HG03135 (cell line): ENCODE measurements around the gene HLA-DRA.
A peak's percentile ranks its signal among the peaks of the same experiment; 100 is the strongest.

ENCODE experiments used
- ATAC-seq: cut with Tn5 transposase; IDR thresholded peaks from one replicate; pipeline ENCODE4 v1.9.1; 2021; ENCODE audit warnings: mild to moderate bottlenecking, moderate library complexity; ENCODE audit not compliant: unreplicated experiment

Gene HLA-DRA

GRCh38 chr6:32473376-32474348 is 34.0 kb downstream of the HLA-DRA start:
- peak; percentile 99 for ATAC-seq

GRCh38 chr6:32475392-32476206 is 35.9 kb downstream of the HLA-DRA start:
- no peak for ATAC-seq

GRCh38 chr6:32483968-32484613 is 44.4 kb downstream of the HLA-DRA start:
- no peak for ATAC-seq

- no peak for ATAC-seq
Observed at GRCh38 chr6:32484614-32484998, 44.9 kb downstream of the HLA-DRA start.

GRCh38 chr6:32488083-32488482 is 48.4 kb downstream of the HLA-DRA start:
- no peak for ATAC-seq

GRCh38 chr6:32491700-32492099 is 52.0 kb downstream of the HLA-DRA start:
- no peak for ATAC-seq

GRCh38 chr6:32492351-32492750 is 52.7 kb downstream of the HLA-DRA start:
- no peak for ATAC-seq
